ENCODE results near the gene KMO. TPM values are rescaled to one million over a fixed set of nuclear protein-coding genes. Genes with fewer than 3 reads are reported as not detected.

Gene KMO
- total RNA-seq, 1 donor from 2014 or later = not detected

GRCh38 chr1:241637604-241638003 is 105.4 kb downstream of the KMO start:
- Mint-ChIP-seq H3K27ac (no peak overlapping the region), H3K36me3 (ENCODE audit: insufficient read depth) (peaks cover 20% of the 10 kb centered on the region), H3K9me3 (ENCODE audit: low read depth) (peaks cover 16% of the 10 kb centered on the region), H3K4me1 (ENCODE audit: low read depth) (peaks cover 20% of the 10 kb centered on the region), H3K4me3 (ENCODE audit: low read depth) (peak overlapping the region; percentile 87), H3K27me3 (no peaks in the 10 kb centered on the region)
- DNase-seq (ENCODE audit: low spot score, unreplicated experiment) = no peak
- no peak for TF ChIP-seq CTCF (IDR thresholded peaks at IDR 0.05; ENCODE audit: unreplicated experiment)

DNA sequence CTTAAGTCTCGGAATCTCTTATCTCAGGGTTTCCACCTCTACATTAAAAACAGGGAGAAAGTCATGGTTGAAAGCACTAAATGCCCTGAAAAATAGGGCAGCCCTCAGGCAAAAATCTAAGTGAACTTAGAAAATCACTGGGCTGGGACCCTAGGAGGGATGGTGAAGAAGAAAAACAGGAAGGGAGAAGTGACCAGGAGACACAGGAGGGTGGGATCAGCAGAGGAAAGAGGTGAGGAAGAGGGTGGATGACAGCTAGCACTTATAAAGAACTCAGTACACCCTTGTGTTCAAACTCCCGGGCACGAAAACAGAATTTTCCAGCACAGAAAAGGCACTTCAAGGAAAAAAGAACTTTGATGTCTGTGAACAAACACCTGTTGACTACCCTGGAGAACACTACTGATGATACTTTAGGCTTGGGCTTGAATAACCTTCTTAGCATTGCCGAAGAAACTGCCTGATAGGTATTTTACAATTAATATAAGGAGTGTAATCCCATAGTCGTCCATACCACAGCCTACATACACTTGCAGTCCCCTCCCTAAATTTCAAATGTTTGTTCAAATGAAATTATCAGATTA is 106.0 kb downstream of the KMO start:
- no peak for TF ChIP-seq CTCF (IDR thresholded peaks at IDR 0.05; ENCODE audit: unreplicated experiment)
- no peaks in the 10 kb centered on the region for H3K27me3 Mint-ChIP-seq
- DNase-seq (ENCODE audit: low spot score, unreplicated experiment) = no peak
- peak overlapping the region; percentile 87 for H3K4me3 Mint-ChIP-seq (ENCODE audit: low read depth)
- H3K27ac Mint-ChIP-seq = peak overlapping the region; percentile 86
- peaks cover 16% of the 10 kb centered on the region for H3K9me3 Mint-ChIP-seq (ENCODE audit: low read depth)
- H3K4me1 Mint-ChIP-seq (ENCODE audit: low read depth) = peaks cover 20% of the 10 kb centered on the region
- H3K36me3 Mint-ChIP-seq (ENCODE audit: insufficient read depth) = peaks cover 20% of the 10 kb centered on the region

DNA sequence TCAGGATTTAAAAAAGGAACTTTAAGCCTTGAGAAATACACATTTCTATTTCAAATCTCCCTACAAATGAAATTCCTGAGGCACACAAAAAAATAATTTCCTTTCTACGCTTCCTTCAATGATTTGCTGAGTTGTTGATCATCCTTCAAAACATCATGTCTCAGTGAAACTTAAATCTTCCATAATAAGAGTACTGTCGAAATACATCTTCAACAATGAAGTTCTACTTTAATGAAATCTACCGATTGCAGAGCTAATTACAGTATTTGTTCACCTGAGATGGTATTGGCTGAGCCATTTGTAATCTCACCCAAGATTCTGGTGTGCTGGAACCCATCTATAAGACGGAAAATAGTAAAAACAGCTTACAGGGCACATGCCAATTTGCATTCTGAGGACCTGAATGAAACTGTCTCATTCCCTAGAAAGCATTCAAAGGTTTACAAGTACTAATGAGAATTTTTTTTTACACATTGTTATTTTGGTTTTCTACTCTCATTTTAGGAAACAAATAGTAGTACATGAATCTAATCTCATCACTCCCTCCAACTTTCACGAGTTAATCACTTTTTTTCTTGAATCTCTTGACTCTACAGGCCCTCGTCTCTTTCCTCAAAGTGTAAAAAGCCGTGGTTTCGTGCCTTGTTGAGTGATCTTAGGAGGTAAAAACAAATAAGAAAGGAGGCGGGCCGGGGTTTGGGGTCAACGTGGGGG is 106.9 kb downstream of the KMO start:
- TF ChIP-seq CTCF (IDR thresholded peaks at IDR 0.05; ENCODE audit: unreplicated experiment) = no peak
- Mint-ChIP-seq H3K4me1 (ENCODE audit: low read depth) (peaks cover 20% of the 10 kb centered on the region), H3K27ac (peak overlapping the region; percentile 79), H3K36me3 (ENCODE audit: insufficient read depth) (peaks cover 18% of the 10 kb centered on the region), H3K27me3 (no peaks in the 10 kb centered on the region), H3K9me3 (ENCODE audit: low read depth) (peaks cover 16% of the 10 kb centered on the region), H3K4me3 (ENCODE audit: low read depth) (peak overlapping the region; percentile 87)
- no peak for DNase-seq (ENCODE audit: low spot score, unreplicated experiment)

- peak; percentile 17 for DNase-seq (ENCODE audit: low spot score, unreplicated experiment)
- Mint-ChIP-seq H3K4me1 (ENCODE audit: low read depth) (peaks cover 20% of the 10 kb centered on the region), H3K9me3 (ENCODE audit: low read depth) (peaks cover 16% of the 10 kb centered on the region), H3K4me3 (ENCODE audit: low read depth) (peak overlapping the region; percentile 87), H3K36me3 (ENCODE audit: insufficient read depth) (peaks cover 14% of the 10 kb centered on the region), H3K27ac (peak overlapping the region; percentile 79), H3K27me3 (no peaks in the 10 kb centered on the region)
- TF ChIP-seq CTCF (IDR thresholded peaks at IDR 0.05; ENCODE audit: unreplicated experiment) = no peak
These were observed 107.5 kb downstream of the KMO start for GRCh38 chr1:241639623-241640148.

DNA sequence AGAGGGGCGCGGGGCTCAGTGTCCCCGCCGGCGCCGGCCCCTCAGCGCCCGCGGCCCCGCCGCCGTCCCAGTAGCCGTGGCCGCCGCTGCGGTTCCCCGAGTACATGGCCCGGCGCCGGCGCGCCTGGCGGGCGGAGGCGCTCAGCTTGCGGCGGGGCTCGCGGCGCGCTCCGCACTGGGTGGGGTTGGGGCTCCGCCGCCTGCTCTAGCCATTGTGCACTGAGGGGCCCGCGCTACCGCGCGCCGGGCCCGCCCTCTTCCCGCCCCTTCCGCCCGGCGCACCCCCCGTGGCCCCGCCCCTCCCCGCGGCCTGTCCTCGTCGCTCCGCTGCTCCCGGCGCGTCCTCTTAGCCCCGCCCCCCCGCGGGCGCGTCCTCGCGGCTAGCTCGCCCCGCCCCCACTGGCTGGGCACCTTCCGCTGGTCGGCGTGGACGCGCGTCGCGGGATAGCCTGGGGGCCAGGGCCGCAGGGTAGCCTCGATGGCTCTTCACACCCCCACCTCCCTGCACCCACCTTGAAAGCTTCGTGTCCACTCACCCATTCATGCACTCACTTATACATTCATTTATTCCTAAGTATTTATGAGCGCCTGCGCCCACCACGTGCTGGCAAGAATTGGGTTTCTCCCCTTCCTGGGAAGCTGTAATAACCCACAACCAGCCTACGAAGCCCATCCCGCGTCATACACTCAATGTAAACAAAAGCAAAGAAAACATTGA is 108.1 kb downstream of the KMO start, which contains the start of the genes CHML and OPN3:
Gene CHML (minus strand): TSS at position 221 of the 718 bp plus-strand sequence. CDS start 4,603 bp downstream, outside the sequence.
Gene OPN3 (minus strand): TSS at position 221 of the 718 bp plus-strand sequence. CDS start 115 bp downstream, at position 106.
- Mint-ChIP-seq H3K27me3 (no peaks in the 10 kb centered on the region), H3K4me1 (ENCODE audit: low read depth) (peaks cover 20% of the 10 kb centered on the region), H3K9me3 (ENCODE audit: low read depth) (peaks cover 11% of the 10 kb centered on the region), H3K36me3 (ENCODE audit: insufficient read depth) (peaks cover 8% of the 10 kb centered on the region), H3K27ac (peak within 1 kb of the TSS; percentile 89), H3K4me3 (ENCODE audit: low read depth) (peak within 1 kb of the TSS; percentile 87)
- DNase-seq (ENCODE audit: low spot score, unreplicated experiment) = peak; percentile 94
- no peak for TF ChIP-seq CTCF (IDR thresholded peaks at IDR 0.05; ENCODE audit: unreplicated experiment)
